Measurements from ENCODE around the gene STX18.

The STX18 gene

DNA sequence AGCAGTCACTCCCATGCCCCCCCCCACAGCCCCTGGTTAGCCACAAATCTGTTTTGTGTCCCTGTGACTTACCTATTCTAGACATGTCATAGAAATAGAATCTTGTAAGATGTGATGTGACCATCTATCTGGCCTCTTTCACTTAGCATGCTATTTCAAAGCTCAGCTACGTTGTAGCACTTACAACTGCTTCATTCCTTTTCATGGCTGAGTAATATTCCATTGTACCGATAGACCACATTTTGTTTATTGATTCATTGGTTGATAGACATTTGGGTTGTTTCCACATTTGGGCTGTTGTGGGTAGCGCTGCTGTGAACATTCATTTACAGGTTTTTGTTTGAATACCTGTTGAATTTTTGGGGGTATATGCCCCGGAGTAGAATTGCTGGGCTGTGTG is 143.4 kb downstream of the STX18 start:
- DNase-seq (ENCODE audit: low read depth): no peak

DNA sequence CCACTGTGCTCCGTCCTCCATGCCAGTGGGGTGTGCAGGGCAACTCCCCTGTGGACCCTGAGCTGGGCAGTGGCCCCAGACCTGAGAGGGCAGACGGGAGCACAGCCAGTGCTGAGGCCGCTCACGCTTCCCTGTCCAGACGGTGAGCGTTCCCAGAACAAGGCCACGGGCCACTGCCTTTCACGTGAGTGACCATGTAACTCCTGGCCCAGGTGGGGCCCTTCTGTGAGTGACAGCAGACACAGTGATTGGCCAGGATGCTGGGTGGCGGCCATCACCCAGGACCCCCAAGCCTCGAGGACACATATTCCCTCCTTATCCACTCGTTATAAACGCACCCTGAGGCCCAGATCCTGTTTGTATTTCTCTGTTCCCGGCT is 144.4 kb downstream of the STX18 start:
- DNase-seq (ENCODE audit: low read depth): no peak

DNA sequence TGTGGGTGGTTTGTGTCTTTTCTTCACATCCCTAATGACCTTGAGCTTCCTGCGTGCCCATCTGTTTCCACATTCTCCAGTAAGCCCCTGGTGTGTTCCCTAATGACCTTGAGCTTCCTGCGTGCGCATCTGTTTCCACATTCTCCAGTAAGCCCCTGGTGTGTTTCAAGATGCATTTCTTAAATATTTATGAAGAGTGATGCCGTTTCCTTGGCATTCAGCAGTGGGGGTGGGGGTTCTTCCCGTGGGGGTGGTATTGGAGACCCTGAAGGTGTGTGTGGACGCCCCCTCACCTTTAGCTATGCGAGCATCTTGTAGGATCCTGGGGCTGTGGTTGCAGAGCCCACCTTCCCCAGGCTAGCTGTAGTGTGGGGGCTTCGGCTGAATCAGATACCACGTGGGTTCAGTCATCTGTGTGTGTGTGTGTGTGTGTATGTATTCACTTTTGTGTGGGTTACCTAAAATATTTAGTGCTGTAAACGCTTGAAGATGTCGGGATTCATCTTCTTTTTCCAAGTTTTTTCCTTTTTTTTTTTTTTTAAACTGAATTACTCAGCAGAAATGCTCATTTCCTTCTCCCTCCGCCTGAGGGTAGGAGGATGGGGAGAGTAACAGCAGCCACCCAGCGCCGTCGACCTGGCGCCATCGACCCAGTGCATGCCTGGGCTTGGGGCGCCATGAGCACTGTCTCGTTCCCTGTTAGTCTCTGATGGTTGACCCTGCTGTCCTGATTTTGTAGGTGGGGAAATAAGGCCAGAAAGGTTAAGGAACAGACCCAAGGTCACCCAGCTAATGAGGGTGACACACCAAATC is 145.0 kb downstream of the STX18 start:
- DNase-seq (ENCODE audit: low read depth): no peak

DNA sequence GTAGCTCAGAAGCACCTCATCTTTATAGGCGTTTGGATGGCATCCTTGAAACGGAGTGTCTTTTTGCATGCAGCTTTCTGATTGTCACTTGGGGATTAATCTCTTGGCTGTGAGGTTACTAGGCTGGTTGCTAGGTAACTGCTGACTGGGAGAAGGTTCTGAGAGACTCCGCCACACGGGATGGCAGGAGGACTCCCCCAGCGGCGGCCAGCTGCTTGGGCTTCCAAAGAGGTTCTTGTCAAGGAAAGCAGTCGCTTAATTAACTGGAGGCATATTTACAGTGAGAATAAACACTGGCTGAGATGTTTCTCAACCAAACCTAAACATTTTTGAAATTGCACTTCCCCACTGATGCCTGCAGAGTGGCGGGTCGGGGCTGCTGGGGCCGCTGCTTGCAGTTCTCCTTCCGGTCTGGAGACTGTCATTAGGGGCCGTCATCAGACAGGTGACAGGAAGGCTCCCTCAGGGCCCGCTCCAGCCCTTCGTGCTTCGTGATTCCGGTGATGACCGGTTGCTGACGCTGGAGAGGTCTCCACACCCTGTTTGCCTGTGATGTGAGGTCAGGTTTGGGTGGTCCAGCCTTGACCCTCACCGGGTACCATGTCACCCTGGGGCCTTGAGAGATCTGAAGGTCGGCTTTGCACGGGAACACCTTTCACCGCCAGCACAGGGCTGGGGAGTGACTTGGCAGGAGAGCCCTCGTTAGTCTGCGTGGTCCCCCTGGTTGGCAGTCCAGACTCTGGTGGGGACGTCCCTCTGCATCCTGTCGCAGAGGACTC is 145.8 kb downstream of the STX18 start:
- DNase-seq (ENCODE audit: low read depth): no peak

DNA sequence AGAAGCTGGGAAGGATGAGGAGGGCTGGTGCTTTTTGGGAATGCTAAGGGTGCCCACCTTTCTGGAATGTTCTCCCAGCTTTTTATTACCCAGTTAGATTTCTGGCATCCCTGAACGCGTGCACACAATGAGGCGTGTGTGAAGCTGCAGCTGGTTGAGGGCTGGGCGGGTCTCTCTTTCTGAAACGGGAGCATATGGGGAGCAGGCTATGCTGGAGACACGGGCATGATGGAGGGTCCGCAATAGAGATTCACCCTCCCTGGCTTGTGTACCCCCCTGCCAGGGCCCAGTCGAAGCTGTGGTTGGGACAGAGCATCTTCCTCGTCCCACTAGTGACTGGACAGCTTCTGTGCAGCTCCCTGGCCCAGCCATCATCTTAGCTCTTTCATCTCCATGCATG is 146.5 kb downstream of the STX18 start:
- no peak for DNase-seq (ENCODE audit: low read depth)

DNA sequence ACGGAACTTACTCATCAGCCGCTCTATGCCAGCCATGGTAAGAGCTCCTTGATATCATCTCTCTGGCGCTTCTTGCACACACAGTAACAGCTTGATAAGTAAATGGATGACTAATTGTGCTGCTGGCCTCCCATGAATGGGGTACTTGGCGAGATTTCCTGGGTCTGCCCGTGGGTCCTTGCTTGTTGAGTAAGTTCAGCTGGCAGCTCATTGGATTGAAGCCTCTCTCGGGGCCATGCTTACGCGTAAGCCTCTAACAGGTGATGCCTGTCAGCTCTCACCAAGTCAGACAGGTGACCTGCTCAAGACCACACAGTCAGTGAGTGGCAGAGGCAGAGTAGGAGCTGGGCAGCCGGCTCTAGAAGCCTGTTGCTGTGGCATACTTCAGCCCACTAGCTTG is 147.2 kb downstream of the STX18 start:
- no peak for DNase-seq (ENCODE audit: low read depth)

DNA sequence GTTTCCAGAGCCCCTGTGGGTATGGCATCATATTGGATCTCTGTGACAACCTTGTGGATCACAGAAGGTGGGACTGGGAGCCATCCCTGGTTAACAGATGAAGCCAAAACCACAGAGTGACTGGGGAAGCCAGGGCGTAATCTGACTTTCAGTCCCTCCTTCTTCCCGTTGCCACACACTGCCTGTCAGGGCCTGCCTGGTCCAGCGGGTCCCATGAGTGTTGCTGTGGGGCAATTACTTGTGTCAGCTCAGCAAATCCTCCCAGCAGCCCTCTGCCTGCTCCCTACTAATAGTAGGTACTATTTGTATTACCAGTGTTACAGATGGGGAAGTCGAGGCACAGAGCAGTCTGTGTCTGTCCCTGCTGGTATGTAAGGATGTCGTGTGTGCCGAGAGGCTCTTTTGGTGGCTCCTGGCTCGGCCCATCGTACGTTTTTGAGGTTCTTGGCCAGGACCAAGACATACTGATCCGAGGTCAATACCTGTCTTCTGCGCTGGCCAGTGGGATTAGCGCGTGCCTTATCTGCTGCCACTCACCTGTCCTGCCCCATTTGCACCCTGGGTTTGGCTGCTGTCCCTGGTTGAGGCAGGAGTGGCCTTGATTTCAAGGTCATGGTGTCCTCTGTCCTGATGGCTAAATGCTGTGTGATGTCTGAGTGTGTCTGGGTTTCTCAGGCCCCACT is 149.2 kb downstream of the STX18 start:
- no peak for DNase-seq (ENCODE audit: low read depth)

DNA sequence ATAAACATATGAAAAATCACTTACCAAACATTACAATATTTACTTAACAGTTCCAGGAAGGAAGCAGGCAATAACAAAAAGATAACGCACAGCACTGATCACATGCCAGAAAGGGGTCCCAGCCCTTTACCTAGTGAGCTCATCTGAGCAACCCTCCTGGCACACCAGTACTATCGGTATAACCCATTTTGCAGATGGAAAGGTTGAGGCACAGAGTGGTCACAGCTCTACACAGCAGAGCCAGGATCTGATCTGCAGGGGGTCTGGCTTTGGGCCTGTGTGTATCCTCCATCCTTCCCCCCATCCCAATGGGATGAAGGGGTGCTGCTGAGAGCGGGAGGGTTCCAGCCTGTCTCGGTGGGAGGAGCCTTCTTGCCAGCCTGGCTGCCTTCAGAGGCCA is 150.0 kb downstream of the STX18 start:
- no peak for DNase-seq (ENCODE audit: low read depth)

DNA sequence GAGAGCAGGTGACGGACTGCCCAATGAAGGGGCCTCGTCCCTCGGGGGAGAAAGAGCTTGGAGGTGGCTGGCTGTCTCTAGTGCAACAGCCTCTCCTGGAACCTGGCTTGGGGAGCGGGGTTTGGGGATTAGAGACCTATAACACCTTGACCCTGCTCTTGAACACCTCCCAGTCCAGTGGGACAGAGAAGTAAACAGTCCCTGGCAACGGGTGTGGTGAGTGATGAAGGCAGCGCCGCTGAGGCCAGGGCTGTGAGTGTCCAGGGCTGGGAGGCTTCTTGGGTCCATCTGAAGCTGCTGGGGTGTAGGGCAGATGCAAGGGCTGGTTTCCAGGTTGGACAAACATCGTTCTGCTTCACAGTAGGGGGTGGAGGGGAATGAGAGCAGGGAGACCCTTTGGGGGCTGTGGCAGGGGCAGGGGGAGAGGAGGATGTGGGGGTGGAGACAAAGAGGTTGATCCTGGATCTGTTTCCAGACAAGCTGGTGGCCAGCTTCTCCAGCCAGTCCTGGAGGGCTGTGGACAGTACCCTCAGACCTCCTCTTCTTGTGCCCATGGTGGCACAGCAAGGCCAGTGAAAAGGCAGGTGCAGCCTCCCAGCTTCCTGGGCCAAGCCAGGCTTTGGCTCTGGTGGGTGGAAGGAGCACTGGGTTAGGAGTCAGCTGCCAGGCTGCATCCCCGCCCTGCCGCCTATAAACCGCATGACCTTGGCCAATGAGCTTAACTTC is 151.2 kb downstream of the STX18 start:
- no peak for DNase-seq (ENCODE audit: low read depth)

DNA sequence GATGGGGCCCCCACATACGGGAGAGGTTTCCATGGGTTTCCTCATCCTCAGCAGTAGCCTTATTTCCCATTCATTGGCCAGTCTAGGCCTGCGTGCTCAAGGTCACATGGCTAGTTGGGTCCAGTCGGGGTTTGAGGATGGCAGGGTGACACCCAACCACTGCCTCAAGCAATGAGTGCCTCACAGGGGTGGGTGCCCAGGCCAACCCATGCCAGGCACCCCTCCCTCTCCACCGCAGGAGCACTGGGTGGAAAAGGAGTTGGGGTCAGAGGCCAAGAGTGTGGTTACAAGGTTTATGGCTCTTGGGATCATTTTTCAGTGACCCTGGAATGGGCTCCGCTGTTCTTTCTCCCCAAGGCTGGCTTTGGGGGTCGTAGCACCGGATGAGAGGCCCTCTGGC is 151.8 kb downstream of the STX18 start:
- DNase-seq (ENCODE audit: low read depth): no peak

DNA sequence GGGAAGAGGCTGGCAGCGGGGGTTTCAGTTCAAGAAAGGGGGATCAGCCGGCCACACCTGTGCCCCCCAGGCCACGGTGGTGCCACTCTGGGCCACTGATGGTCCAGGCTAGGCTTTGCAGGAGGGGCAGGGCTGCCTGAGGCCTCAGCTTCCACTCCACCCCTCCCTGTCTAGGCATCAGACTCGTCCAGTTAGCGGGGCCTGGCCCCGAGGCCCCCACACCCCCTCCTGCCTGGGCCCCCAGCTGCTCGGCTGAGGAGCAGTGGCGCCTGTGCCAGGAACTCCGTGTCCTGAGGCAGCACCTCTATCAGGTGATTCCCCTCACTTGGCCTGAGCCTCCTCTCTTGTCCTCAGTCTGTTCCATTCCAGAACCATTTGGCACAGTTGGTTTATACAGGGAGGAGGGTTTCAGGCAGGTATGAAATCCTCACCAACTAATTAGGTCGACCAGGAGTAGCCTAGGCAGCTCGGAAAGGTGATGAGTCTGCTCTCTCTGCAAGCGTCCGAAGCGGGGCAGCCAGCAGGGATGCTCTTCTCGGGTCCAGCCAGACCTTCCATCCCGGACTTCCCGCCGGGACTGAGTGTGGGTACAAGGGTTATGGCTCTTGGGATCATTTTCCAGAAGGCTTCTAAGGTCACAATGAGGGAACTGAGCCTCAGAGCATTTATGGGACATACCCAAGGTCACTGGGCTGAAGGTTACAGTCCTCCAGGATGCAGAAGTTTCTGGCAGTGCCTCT is 152.8 kb downstream of the STX18 start:
- DNase-seq (ENCODE audit: low read depth): no peak

DNA sequence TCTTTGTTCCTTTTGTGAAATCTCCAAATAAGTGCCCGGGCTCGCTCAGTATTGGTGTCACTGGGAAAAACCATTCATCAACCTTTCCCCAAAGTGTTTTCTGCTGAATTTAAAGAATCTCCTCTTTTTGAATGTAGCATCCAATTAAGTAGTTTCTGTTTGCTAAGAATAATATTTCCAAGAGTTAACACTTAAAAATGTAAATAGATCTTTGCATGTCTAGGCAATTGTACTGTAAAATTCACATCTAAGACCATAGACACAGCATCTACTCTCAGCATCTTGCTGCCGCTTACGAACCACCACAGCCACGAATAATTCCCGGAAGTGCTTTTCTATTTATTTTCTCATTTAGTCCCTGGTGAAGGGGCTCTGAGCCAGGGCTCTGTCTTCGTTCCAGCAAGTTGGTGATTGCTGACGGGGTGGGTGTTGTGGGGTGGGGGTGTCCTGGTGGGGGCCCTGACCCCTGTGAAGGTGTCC is 153.5 kb downstream of the STX18 start:
- DNase-seq (ENCODE audit: low read depth): no peak

DNA sequence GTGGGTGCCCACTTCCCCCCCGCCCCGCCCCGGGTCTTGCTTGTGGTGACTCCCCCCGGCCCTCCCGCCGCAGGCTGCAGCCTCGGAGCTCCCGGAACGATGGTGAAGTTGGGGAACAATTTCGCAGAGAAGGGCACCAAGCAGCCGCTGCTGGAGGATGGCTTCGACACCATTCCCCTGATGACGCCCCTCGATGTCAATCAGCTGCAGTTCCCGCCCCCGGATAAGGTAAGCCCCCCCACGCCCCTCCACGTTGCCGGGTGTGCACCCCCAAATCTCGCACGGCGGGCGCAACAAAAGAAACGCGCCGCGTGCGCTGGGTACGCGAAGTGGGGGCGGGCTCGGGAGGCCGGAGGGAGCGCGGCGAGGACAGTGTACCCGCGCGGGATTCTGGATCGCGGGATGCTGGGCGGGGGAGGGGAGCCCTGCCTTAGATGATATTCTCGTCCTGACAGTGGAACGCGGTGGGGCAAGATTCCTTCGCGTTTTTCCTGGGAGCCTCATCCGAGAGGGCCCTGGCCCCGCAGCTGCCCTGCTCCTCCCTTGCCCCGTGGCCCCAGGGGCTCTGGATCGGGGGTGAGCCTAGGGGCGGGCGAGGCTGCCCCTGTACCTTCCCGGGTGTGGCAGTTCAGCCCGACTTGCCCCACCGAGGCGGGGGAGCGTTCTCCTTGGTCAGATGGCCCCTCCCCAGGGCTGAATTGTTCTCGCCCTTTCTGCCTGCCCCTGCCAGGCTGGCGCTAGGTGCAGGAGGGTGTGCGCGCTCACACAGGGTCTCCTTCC is 154.1 kb downstream of the STX18 start:
- no peak for DNase-seq (ENCODE audit: low read depth)

DNA sequence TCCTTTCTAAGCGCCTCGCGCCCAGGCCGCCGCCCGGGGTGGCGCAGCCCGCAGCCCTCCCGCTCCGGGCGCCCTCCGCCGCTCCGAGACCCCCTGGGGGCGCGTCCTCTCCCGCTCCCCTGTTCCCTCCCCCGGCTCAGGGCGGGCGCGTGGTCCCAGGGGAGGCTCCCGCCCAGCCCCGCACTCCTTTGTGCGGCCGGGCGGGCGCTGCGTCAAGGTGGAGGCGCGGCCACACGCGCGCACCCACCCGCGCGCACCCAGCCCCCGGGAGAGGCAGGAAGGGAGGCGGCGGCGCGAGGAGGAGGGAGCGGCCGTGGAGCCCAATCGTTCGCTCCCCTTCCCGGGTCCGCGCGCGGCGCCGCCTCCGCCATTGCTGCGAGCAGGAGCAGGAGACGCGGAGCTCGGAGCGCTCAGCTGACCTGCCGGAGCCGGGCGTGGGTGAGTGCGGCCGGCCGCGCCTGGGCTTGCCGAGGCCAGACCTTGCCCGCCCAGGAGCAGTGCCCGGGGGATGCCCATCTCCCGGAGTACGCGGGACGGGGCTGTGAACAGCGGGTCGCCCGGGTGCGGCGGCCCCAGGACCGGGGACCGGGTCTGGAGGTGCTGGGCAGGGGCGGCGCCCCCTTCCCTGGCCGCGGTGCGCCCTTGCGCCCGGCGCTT is 155.0 kb downstream of the STX18 start, which contains the start of gene NSG1:
TSS of gene NSG1 (plus strand) at position 367 of the 657 bp plus-strand sequence. CDS start 528 bp downstream, outside the sequence.
- DNase-seq (ENCODE audit: low read depth): no peak

DNA sequence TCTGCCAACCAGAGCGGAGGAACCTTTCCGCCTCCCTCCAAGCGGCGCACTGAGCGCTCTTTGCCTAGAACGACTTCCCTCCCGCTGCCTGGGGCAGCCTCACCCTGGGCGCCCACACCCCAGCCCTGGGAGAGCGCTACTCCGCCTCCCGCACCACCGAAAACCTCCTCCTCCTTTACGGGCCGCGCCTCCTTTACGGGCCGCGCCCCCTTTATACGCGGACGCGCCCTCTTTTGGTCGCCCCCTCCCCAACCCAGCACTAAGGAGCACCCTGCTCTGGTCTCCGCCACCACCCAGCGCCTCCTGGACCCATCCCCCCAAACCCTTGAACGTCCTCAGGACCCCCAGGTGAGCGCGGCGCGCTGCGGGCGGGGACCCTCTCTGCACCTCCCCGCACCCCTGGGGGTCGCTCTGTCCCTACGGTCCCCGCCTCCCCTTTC is 155.5 kb downstream of the STX18 start:
- DNase-seq (ENCODE audit: low read depth): no peak

DNA sequence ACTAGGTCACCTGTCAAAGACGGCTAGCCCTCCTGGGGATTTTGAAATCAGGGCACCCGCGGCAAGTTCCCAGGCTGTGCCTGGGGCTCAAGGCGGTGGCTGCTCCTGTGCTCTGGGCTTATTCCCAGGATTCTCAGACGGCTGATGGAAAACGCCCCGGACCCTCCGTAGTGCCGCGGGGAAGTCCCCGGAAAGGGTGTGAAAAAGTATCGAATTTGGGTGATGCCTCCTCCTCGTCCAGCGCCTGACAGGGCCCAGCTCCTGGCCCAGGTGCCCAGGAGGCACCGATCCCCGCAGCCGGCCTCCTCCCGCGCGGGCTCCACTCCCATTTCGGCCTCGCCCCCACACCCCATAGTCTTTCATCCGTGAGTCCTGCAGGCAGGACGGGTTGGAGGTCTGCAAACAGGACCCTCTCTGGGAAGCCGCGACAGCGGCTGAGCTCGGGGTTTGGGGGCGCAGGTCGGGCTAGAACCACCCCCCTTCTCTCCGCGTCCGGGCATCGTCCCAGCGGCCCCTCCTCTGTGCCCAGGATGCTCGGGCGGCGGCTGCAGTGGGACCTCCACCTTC is 156.0 kb downstream of the STX18 start:
- no peak for DNase-seq (ENCODE audit: low read depth)

DNA sequence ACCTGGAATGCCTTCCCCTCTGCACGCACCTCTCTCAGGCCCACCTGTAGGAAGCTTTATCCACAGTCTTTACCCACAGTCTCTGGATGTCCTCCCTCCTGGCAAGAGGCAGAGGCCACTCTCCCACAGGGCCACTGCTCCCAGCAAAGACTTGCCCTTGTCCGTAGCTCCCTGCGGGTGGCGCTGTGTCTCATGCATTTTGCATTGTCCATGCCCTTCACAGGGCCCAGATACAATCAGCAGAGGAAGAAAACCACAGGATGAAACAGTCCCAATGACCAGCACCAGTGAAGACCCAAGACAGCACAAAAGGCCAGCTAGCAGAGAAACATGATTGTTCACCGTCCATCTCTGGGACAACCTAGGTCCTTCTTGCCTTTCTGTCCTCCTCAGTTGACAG is 157.0 kb downstream of the STX18 start:
- no peak for DNase-seq (ENCODE audit: low read depth)

DNA sequence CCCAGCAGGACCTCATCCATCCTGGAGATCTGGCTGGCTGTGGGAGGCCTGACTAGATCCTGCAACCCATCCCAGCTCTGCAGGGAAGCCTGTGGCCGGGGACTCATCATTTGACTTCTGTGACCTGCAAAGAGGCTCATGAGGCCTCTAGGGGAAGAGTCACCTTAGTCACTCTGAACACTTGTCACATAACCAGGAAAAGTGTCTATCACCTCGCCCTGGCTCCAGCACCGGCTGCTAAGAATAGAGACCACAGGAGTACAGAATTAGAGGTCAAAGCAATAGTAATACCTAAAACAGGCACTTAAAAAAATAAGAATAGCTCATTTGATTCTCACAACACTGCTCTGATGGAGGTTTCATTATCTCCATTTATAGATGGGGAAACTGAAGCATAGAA is 158.8 kb downstream of the STX18 start:
- DNase-seq (ENCODE audit: low read depth): no peak

DNA sequence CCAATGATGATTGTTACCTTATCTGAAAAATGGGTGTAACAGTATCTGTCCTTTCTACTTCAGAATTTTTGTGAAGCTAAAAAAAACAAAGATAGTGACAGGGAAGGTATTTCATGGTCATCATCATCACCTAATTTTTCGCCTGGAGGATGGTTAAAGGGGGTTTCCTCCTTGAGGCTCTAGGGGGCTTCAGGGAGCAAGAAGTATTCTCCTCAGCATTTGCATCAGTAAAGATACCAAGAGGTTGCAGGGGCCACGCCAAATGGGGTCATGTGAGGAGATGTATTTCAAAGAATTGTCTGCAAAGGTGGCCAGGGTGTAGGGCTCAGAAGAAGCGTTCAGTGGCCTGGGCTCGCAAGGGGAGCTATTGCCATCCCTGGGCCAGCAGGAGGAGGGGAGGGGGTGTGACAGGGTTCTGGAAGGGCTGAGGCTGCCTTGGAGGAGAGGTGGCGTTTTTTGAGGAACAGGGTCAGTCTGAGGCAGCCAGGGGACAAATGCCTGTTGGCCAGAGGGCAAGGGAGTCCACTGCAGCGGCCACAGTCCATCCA is 162.2 kb downstream of the STX18 start:
- no peak for DNase-seq (ENCODE audit: low read depth)

Data from HS-27A (cell line).